Right lung (tissue), 5 donors: ENCODE results near the gene VTI1A. TPM values are rescaled to one million over a fixed set of nuclear protein-coding genes. Genes with fewer than 3 reads are reported as not detected.

ENCODE experiments used
- DNase-seq, 2 donors: peaks; one replicate each; pipeline ENCODE4 v3.0.0-alpha.2; 2013
- polyA plus RNA-seq, 5 donors: library from polyadenylated mRNA; unstranded; fragments of 120-200 nt; gene quantifications; one replicate each; pipeline versions ENCODE4 v1.2.1 to v1.2.3, GENCODE V29; 2013; ENCODE audit warnings: inconsistent platforms in 1 of 5, low replicate concordance in 1 of 5; ENCODE audit not compliant: insufficient read length in 5 of 5, insufficient read depth in 1 of 5

The VTI1A gene
- polyA plus RNA-seq, 5 donors: 13.9 to 19.3 (median 15.6) TPM

GRCh38 chr10:112677689-112678088 is 230.7 kb downstream of the VTI1A start:
- no peak for DNase-seq

- no peak for DNase-seq
Measured at GRCh38 chr10:112678581-112678980, 231.6 kb downstream of the VTI1A start.

DNA sequence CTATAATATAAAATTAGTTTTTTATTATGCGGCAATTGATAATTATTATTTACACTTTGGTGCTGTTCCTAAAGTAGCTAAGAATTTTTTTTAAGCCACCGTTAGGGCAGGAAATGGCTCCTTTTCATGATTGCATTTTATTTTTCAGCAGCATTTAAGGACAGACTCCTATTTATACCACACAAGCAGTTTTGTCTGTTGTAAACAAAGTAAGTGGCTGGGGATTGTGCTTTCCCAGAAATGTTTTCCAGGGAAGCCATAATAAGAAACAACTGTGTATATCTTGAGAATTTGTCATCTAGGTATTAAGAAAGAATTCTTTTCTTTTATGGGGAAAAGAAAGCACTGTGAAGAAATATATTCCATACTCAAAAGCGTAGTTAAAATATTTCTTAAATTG is 232.0 kb downstream of the VTI1A start:
- no peak for DNase-seq

DNA sequence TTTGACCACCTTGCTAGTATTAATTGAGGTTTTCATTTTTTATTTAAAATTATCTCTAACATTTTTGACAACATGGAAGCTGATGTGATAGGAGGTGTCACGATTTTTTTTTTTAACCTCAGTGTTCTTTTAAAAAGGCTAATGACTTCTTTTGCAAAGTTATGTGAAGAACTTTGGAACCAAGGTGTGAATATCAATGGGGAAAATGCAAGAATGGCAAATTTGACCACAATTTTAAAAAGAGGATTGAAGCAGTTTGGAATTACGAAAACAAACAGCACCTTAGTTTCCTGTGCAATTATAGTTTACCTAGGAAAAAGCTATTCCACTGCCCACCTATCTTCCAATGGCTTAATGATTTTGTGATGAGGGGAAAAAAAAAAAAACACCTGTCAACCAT is 232.4 kb downstream of the VTI1A start:
- DNase-seq: no peak

GRCh38 chr10:112680586-112680985 is 233.6 kb downstream of the VTI1A start:
- DNase-seq: no peak

- DNase-seq: no peak
Measured at GRCh38 chr10:112687647-112688046, 240.6 kb downstream of the VTI1A start.

- no peak for DNase-seq
Measured at GRCh38 chr10:112689327-112690072, 242.5 kb downstream of the VTI1A start.

DNA sequence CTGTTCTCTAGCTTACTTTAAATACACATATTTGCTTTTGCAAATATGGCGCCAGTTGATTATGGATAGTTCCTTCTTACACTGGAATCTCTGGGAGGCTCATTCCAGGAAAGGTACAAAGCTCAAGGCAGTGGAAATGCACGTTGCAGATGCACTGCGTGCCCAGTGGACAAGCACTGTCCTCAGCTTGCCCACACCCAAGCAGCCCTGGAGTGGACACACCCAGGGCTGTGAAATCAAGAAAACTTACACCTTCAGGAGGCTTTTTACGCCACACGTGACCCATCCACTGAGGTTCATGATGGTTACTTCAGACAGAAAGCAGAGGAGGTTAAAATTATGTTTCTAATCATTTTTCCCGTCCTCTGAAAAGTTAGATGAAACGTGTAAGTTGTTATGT is 248.5 kb downstream of the VTI1A start:
- DNase-seq: no peak

- DNase-seq: no peak
Measured at GRCh38 chr10:112696592-112696991, 249.6 kb downstream of the VTI1A start.

DNA sequence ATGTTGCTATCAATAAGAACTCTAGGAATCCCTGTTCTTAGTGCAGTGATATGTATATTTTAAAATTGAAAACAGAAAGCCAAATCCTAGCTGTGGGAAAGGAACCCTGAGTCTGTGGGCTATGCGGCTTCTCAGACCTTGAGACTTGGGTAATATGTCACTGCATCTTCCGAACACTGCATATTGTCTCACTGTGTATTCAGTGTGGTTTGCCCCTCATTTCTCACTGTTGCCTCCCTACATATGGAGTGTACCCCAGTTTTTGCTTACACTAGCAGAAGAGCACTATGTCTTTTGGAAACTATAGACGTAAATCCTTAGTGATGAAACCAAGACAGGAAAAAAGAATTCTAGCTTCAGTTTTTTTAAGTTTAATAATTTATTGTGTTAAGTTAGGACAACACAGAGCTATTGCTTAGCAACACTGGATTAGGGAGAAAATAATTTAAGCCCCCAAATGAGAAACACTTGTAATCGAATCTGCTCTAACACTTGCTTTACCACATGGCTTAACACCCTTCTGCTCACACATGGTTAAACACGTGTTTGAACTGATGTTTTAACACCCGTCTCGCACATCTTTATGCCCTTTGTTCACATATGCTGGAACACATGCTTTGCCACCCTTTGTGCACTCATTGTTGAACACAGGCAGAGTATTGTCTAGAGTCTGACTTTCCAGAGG is 251.3 kb downstream of the VTI1A start:
- DNase-seq: no peak

DNA sequence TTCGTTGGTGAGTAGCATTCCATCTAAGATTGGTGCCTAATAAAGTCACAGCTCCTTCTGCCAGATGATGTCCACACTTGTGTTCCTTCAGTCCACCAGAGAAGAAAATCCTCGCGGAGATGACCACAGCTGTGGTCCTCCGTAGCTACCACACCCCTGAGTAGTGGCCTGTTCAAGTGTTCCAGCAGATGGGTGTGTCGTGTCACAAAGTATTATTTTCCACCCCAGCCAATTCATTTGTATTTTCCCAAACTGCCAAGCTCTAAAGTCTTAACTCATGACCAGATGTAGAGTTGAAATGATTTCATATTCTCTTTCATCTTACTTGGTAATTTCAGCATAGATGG is 251.8 kb downstream of the VTI1A start:
- no peak for DNase-seq

DNA sequence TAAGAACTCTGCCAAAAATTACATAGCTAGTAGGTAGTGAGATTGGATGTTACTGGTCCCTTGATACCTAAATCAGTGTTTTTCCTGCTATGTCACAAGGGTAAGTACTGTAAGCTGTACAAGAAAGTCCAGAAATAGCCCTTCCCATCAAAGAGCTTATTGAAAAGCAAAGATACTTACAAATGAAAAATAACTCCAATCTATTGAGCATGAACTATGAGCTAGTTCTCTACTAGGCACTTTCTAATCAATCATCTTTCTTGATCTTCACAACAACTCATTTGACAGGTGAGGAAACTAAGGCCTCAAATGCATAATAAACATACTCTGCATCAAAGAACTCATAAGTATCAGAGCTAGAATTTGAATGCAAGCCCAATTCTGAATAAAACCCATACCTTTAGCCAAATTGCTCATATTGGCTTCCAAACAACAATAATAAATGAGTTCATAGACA is 253.2 kb downstream of the VTI1A start:
- DNase-seq: no peak

DNA sequence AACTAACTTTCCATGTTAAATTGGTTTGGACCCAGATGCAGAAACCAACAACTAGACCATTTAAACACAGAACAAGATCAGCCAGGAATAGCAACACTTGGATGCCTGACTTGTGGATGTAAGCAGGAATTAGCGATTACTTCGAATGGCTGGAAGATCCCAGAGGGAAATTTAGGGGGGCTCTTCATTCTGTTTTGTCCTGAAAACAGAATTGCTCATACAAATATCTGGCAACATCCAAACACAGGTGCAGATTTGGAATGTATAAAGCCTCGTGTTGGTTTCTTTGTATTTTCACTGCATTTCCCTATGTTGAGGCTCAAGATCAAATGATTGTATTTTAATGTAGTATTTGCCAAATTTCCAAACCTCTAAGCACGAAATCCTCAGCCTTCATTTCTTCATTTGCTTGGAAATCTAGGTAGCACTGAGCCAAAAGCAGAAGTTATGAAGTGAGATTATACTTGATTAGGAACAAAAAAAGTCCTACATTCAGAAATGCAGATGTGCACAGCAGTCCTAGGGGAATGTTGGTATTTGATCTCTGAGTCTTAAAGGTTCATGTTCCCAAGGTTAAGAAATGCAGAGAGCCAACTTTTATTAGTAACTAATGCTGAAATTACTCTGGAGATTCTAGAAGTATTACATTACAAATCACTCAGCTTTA is 254.3 kb downstream of the VTI1A start:
- no peak for DNase-seq

DNA sequence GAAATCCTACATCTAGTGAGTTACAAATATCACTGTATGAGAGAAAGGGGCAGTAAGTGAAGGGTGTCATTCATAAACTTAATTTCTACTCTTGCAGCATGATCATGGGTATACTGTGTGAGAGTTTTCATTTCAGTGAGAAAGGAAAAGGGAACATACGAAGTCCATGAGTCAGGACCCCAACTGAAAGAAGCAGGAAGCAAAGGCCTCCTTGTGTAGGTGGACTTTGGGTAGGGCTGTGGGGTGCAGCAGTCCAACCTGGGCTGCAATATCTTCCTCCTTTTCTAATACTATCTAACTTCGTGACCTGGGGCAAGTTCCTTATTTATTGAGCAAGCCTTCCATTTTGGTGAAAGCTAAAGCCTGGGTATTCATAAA is 254.9 kb downstream of the VTI1A start:
- DNase-seq: no peak

GRCh38 chr10:112706577-112706976 is 259.6 kb downstream of the VTI1A start:
- no peak for DNase-seq

DNA sequence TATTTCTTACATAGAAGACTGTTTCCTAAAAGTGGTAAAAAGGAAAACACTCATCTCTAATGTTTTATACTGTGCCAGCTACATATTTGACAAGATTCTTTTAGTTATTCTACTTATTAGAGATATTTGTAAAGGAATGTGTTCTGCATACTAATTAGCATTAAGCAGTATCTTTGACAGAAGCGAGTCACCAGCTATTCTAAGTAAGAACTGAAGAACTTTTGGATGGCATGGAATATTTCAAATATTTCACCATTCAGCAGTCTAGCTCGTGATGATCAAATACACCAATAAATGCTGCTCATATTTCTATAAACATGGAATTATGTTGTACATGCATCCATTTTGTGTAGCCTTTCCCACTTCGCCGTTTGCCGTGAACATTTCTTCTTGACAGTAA is 261.4 kb downstream of the VTI1A start:
- DNase-seq: no peak

DNA sequence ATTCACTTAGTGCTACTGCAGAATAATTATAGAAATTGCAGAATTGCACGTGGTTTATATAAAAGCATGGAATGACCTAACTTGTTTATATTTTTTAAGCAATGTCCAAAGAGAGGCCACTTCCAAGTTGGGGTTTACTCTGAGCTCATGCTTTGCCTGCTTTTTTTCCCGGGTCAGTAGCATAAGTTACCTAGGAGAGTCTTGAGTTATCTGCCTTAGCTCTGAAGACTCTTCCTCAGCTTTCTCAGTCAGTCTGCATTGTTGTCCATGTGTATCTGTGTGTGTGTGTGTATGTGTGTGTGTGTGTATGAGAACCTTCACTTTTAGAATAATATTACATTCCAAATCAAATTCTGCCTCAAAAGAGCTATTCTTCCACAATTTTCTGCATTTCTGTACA is 263.5 kb downstream of the VTI1A start:
- no peak for DNase-seq

DNA sequence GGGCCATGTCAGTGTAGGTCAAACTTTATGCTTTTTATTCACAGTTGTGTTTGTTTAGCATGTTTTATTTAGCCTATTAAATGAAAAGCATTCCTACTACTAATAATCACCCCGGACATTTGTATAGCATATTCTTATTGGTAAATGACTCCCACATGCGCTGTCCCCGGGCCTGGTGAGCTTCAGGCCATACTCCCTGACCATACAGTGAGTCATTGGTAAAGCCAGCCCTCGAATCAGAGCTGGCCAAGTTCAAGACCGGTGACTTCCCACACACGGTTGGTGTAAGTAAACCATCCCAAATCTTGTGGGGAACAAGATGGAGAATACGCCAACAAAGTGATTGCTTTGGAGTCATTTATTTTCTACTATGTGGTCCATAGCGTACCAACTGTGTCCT is 264.4 kb downstream of the VTI1A start:
- DNase-seq: no peak

- DNase-seq: no peak
Measured at GRCh38 chr10:112712536-112712935, 265.5 kb downstream of the VTI1A start.

DNA sequence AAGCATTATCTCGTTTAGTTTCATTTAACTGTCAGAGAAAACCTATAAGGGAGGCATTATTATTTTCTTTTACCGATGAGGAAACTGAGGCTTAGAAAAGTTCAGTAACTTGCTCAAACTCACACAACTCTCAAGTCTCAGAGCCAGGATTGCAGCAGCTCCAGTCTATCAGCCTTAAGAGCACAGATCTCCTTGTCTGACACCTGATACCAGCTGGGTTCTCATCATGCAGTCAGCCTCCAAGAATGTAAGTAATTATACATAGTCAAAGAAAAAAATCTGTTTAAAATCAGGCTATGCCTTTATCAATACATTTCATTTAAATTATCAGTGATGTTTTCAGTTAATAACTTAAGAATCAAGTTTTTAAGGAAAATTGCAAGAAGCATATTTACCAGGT is 266.4 kb downstream of the VTI1A start:
- no peak for DNase-seq

- no peak for DNase-seq
Measured at GRCh38 chr10:112715581-112715980, 268.6 kb downstream of the VTI1A start.

DNA sequence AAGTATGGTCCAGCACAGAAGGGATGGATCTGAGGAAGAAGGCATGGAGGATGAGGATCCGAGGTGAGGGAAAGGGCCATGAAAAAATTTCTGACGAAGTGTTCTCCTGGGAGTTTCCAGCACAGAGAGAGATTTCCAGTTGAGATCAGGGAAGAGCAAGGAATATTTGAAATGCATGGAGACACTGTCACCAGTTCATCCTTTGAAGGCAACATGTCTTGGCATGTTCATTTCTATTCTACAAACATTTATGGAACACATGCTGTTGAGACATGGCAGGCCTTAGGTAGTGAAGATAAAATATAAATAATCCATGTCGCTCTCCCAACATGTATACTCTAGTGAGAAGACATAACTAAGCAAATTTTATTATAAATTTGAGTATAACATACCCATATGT is 269.1 kb downstream of the VTI1A start:
- DNase-seq: no peak

DNA sequence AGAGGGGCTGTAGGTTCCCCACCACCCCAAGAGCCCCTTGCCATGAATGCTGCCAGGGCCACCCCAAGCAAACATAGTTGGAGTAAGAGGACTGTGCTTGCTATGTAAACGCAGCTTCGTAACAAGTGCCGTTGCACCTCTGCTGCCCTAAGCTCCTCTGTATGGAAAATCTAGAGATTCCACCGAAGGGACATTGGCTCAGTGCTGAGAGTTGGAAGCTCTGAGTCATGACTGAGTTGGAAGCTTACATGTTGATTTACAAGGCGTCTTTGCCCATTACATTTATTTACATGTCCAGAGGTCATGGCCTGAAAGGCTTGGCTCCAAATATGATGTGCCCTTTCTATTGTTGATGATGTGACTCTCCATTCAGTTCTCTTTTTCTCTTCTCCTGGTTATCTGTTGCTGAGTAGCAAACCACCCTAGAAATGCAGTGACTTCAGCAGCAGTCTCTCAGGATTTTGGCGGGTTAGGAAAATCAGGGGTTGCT is 270.0 kb downstream of the VTI1A start:
- DNase-seq: peak in 1 of 2 donors; percentile 15
